Right kidney (tissue), 9 donors: ENCODE results near the gene SBSN.

Experiments
- DNase-seq: peaks from one replicate; pipeline ENCODE4 v3.0.0-alpha.2; 2016
- long read RNA-seq, 8 donors: transcript quantifications; one replicate each; lab custom pipeline, GENCODE V29; 2026

Gene SBSN
- long read RNA-seq, donor 1: 0 reads
- long read RNA-seq, donor 2: 0 reads
- long read RNA-seq, donor 3: 0 reads
- long read RNA-seq, donor 4: 0 reads
- long read RNA-seq, donor 5: 0 reads
- long read RNA-seq, donor 6: 0 reads
- long read RNA-seq, donor 7: 0 reads
- long read RNA-seq, donor 8: 0 reads

GRCh38 chr19:35528218-35529038 lies at the start of gene SBSN:
Gene SBSN (minus strand): TSS chr19:35528311. CDS start chr19:35528281, 30 bp downstream.
- no peak for DNase-seq

GRCh38 chr19:35571406-35571965 lies 43.4 kb upstream of the SBSN start:
- no peak for DNase-seq

- no peak for DNase-seq
Observed at GRCh38 chr19:35569281-35569781, 41.2 kb upstream of the SBSN start.

GRCh38 chr19:35566738-35567137 lies 38.6 kb upstream of the SBSN start:
- DNase-seq: no peak

GRCh38 chr19:35565016-35565856 lies 37.1 kb upstream of the SBSN start:
- no peak for DNase-seq

- no peak for DNase-seq
Observed at GRCh38 chr19:35563207-35563829, 35.2 kb upstream of the SBSN start, which contains the start of gene ATP4A. Gene ATP4A (minus strand): TSS chr19:35563658. CDS start chr19:35563629, 29 bp downstream.

GRCh38 chr19:35562776-35563175 lies 34.7 kb upstream of the SBSN start:
- no peak for DNase-seq

GRCh38 chr19:35562336-35562735 lies 34.2 kb upstream of the SBSN start:
- no peak for DNase-seq

- DNase-seq: no peak
Observed at GRCh38 chr19:35561436-35561835, 33.3 kb upstream of the SBSN start.

- DNase-seq: no peak
Observed at GRCh38 chr19:35560677-35561076, 32.6 kb upstream of the SBSN start.

- DNase-seq: no peak
Observed at GRCh38 chr19:35560271-35560670, 32.2 kb upstream of the SBSN start.

GRCh38 chr19:35559781-35560180 lies 31.7 kb upstream of the SBSN start:
- no peak for DNase-seq

GRCh38 chr19:35559281-35559659 lies 31.2 kb upstream of the SBSN start:
- no peak for DNase-seq

GRCh38 chr19:35558400-35559280 lies 30.5 kb upstream of the SBSN start:
- no peak for DNase-seq

GRCh38 chr19:35557539-35558399 lies 29.7 kb upstream of the SBSN start:
- peak; percentile 75 for DNase-seq

- DNase-seq: no peak
Observed at GRCh38 chr19:35556846-35557538, 28.9 kb upstream of the SBSN start.

- DNase-seq: no peak
Observed at GRCh38 chr19:35556025-35556590, 28.0 kb upstream of the SBSN start.

GRCh38 chr19:35555301-35556005 lies 27.3 kb upstream of the SBSN start:
- no peak for DNase-seq
